ENCODE results near the gene PCK2. TPM values are rescaled to one million over a fixed set of nuclear protein-coding genes. Genes with fewer than 3 reads are reported as not detected.

PCK2 gene
- total RNA-seq, 2 donors from 2014 or later: 31.4 to 57.6 TPM

DNA sequence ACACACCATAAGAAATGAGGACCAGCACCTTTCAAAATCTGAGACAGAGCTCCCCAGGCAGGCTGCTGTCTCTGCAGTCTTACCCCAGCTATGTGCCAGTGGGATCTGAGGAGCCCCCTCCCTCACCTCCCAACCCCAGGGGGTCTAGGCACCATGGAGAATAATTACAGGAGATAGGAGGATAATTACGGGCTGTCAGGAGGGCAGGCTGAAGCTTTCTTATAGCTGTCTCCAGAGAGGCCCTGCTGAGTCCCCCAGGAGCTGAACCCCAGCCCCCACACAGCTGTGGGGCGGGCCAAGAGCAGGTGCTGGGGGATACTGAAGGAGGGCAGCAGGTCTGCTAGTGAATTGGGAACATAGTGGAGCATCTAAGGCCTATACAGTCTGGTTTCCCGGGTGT is 16.0 kb upstream of the PCK2 start:
- no peak for ATAC-seq (replicated peaks)
- H3K36me3 Mint-ChIP-seq (ENCODE audit: low read depth): no peaks in the 10 kb centered on the region
- no peak overlapping the region for H3K27ac Mint-ChIP-seq
- no peaks in the 10 kb centered on the region for H3K9me3 Mint-ChIP-seq
- H3K27me3 Mint-ChIP-seq: no peaks in the 10 kb centered on the region
- no peak overlapping the region for H3K4me3 Mint-ChIP-seq
- peaks cover 8% of the 10 kb centered on the region for H3K4me1 Mint-ChIP-seq

DNA sequence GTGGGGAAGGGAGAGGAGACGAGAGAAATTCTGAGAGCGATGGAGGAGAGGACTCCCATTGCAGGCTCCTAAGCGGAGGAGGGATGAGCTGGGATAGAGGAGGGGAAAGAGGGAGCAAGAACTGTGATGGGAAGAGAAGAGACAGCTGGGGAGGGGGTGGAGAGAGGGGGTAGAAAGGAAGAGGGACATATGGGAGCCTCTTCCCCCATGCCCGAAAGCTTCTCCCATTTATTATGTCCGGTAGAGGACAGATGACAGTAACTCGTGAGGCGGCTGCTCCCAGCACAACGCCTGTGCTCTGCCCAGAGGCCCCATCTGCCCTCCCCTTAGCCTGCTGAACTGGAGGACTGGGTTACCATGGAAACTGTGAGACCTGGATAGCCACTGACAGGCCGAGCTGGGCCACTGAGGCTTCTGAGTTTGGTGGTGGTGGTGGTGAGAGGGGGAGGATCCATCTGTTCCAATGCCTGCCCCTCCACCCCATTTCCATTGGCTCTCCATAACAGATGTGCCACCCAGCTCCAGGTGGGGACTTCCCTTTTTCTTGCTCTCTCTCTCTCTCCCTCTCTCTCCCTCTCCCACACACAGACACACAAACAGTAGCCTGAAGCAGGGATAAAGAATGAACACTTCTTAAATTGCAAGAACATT is 14.5 kb upstream of the PCK2 start:
- Mint-ChIP-seq H3K27ac (peak overlapping the region; percentile 48), H3K4me3 (peak overlapping the region; percentile 69)

DNA sequence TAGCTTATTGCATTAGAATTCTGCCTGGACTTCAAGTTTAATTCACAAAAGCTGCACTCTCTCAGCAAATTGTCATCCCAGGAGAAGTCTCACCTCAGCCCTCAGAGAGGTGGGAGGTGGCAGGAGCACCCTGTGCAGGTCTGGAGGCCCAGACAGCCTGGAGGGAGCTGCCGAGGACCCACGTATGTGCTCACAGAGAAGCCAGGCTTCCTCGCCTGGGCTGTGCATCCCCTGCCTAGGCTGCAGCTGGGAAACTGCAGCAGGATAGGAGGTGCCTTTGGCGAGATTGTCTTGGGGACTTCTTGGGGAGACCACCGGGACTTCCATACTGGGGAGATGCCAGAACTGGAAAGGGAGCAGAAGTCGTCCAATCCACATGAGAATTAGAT is 14.0 kb upstream of the PCK2 start:
- no peaks in the 10 kb centered on the region for H3K9me3 Mint-ChIP-seq
- ATAC-seq (replicated peaks): no peak
- peaks cover 8% of the 10 kb centered on the region for H3K4me1 Mint-ChIP-seq
- H3K36me3 Mint-ChIP-seq (ENCODE audit: low read depth): no peaks in the 10 kb centered on the region
- peak overlapping the region; percentile 69 for H3K4me3 Mint-ChIP-seq
- H3K27me3 Mint-ChIP-seq: no peaks in the 10 kb centered on the region
- peak overlapping the region; percentile 48 for H3K27ac Mint-ChIP-seq

More for the DNA sequence above, 14.5 kb upstream of the PCK2 start:
- H3K4me1 Mint-ChIP-seq: peaks cover 8% of the 10 kb centered on the region
- ATAC-seq (replicated peaks): no peak
- H3K9me3 Mint-ChIP-seq: no peaks in the 10 kb centered on the region
- H3K27me3 Mint-ChIP-seq: no peaks in the 10 kb centered on the region
- no peaks in the 10 kb centered on the region for H3K36me3 Mint-ChIP-seq (ENCODE audit: low read depth)

DNA sequence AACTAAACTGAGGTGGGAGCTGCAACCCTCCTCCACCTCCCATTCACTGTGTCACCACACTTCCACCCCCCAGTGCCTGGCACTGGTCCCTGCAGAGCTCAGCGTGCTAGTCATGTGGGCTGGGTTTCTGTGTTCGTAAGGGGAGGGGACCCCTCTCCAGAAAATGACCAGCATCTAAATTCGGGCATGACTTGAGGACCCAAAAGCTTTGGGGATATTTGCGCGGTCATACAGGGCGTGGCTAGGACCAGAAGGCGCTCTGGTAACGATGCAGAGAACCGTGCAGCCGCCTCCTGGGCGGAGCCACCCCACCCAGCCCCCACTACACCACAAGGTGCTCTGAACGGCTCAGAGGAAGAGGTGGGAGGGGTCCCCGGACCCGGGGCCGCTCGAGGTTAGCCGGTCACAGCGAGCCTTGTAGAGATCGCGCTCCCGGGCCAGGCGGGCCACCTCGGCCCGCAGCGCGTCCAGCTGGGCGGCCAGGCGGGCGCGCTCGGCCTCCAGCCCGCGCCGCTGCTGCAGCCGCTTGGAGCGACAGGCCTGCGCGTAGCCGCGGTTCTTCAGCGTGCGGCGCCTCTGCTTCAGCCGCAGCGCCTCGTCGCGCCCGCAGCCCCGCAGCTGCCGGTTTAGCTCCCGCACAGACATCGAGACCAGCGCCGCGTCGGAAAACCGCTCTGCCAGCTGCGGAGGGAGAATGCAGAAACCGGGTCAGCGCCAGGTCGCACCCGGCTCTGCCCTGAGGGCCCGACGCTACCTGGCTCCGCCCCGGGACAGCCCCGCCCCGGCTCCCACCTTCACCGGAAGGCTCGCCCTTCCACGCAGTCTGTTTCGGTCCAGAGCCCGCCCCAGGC is 13.0 kb upstream of the PCK2 start:
- Mint-ChIP-seq H3K4me1 (peaks cover 8% of the 10 kb centered on the region), H3K27me3 (no peaks in the 10 kb centered on the region), H3K4me3 (peak overlapping the region; percentile 69), H3K27ac (peak overlapping the region; percentile 46), H3K9me3 (no peaks in the 10 kb centered on the region), H3K36me3 (ENCODE audit: low read depth) (no peaks in the 10 kb centered on the region)
- ATAC-seq (replicated peaks): peak; percentile 95

DNA sequence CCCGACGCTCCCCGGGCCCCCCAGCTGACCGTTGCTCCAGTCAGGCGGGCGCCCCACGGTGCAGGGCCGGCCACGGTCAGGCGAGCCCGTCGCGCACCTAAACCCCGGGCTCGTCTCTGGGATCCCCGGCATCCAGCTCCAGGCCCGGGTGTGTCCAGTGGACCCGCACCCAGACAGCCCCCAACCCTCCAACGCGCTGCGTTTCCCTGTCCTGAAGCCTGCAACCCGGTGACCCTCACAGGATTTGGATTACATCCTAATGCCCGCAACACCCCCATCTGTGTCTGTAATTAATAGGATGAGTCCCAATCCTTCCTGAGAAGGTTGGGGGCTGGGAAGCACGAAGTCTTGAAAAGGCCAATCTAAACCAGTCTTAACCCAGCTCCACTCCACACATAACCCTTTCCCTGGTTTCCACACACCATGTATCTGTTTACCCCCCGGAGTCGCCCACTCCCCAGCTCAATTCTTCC is 12.3 kb upstream of the PCK2 start:
- Mint-ChIP-seq H3K27me3 (no peaks in the 10 kb centered on the region), H3K27ac (peak overlapping the region; percentile 4), H3K36me3 (ENCODE audit: low read depth) (no peaks in the 10 kb centered on the region), H3K9me3 (no peaks in the 10 kb centered on the region), H3K4me1 (peaks cover 8% of the 10 kb centered on the region), H3K4me3 (peak overlapping the region; percentile 69)
- ATAC-seq (replicated peaks): no peak

DNA sequence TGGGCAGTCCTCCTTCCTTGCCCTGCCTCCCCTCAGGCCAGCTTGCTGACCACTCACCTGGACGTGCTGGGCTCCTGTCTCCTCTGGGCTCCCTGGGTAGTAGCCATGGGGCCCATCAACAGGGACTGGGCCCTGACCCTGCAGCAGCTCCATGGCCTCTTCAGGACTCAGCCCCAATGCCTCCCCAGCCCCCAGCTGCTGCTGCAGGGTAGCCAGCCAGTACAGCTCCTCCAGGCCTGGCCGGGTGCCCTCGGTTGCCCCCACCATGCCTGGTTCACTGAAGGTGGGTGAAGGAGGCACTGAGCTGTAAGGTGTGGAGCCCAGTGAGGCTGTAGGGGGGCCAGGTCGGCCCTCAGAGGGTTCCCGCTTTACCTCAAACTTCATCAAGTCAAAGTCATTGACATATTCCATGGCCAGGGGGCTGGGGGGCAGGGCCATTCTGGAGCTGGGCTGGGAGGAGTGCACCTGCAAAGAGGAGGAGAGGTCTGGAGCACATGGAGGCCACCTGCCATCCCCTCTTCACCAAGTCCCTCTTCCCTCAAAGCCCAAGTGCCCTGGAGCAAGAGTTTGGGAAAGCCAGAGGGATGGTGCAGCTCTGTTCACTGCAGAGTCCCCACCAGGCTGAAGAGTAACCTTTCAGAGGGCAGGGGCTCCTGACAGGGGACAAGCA is 11.6 kb upstream of the PCK2 start:
- Mint-ChIP-seq H3K4me3 (peak overlapping the region; percentile 69), H3K9me3 (no peaks in the 10 kb centered on the region), H3K27me3 (no peaks in the 10 kb centered on the region), H3K27ac (peak overlapping the region; percentile 4), H3K4me1 (peaks cover 8% of the 10 kb centered on the region), H3K36me3 (ENCODE audit: low read depth) (no peaks in the 10 kb centered on the region)
- no peak for ATAC-seq (replicated peaks)

DNA sequence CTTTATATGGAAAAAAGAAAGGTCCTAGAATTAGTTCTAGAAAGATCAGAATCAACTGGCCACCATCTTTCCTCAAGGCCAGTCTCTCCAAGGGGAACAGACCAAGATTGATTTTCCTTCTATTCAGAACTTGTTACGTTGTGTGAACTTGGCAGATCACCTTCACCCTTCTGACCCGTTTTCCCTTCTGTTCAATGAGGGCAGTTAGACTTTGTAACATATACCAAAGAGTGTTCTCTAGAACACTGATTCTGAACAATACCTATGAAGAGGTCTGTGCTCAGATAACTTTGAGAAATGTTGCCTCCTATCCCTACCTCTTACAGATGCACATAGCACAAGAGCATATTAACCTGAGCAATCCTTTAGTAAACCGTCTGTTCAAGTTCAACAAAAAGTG is 10.6 kb upstream of the PCK2 start:
- Mint-ChIP-seq H3K4me3 (no peak overlapping the region), H3K27ac (no peak overlapping the region), H3K27me3 (no peaks in the 10 kb centered on the region), H3K36me3 (ENCODE audit: low read depth) (no peaks in the 10 kb centered on the region), H3K9me3 (no peaks in the 10 kb centered on the region), H3K4me1 (peaks cover 8% of the 10 kb centered on the region)
- no peak for ATAC-seq (replicated peaks)

DNA sequence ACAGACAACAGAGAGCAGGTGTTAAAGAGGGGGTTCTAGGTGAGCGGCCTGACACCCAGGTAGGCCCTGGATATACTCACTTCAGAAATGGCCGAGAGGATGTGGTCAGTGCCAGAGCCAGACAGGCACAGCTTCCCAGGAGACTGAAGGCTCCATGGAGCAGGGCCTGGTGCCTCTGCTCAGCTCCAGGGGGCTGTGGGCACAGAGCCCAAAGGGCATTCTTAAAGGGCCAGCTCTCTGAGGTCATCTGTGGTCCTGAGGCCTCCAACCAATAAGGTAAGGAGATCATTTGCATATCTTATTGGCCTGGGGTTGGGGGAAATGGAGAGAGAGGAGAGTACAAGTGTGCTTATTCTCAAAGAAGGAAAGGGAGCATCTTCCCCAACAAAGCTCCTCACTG is 9.7 kb upstream of the PCK2 start:
- Mint-ChIP-seq H3K4me3 (no peak overlapping the region), H3K9me3 (no peaks in the 10 kb centered on the region), H3K36me3 (ENCODE audit: low read depth) (no peaks in the 10 kb centered on the region), H3K4me1 (peaks cover 4% of the 10 kb centered on the region), H3K27me3 (no peaks in the 10 kb centered on the region), H3K27ac (peak overlapping the region; percentile 60)
- no peak for ATAC-seq (replicated peaks)

DNA sequence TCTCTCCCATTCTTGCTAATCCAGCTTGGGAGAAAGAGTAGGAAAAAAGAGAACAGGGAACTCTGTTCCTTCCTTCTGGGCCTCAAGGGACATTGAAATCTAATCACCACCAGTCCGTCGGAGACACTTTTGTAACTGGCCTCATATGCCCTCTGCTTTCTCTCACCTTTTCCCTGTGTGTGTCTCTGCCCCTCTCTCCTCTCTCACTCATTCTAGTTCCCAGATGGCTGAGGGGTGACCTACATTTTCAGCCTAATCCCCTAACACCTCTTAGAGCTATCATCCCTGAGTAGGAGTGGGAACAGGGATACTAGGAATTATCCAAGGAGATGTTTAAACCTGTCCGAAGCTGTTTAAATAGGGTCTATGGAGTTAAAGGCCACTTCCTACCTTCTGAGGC is 8.9 kb upstream of the PCK2 start:
- Mint-ChIP-seq H3K27me3 (no peaks in the 10 kb centered on the region), H3K4me3 (no peak overlapping the region), H3K27ac (peak overlapping the region; percentile 33), H3K4me1 (peaks cover 8% of the 10 kb centered on the region), H3K9me3 (no peaks in the 10 kb centered on the region), H3K36me3 (ENCODE audit: low read depth) (no peaks in the 10 kb centered on the region)
- no peak for ATAC-seq (replicated peaks)

DNA sequence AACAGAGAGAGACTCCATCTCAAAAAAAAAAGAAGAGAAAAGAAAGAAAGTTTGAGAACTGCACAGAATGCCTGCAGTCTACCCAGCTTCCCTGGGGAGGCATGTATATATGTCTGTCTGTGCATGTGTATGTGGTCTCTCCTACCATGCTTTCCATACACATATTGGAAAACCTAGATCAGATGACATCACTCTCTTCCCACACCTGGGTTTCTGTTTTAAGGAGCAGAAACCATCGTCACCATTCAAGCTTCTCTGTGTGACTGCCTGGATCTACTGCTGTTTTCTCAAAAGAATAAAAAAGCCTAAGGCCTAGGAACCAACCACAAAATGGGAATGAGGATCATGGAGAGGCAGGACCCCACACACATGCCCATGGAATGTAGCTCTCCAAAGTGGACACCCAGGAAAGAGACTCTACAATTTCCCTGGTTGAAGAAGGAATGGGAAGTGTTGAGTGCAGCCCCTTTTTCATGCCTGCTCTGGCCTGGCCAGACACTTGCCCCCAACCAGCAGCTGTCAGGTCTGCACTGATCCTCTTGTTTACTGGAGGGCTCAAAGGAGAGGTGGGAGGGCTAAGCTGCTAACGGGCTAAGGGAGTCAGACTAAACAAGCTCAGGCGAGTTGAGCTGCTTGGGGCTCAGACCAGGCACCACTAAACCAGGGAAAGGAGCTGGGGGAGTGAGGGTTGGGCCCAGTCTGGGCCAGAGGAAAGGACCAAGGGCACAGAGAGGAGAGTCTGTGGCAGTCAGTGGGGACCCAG is 7.7 kb upstream of the PCK2 start:
- Mint-ChIP-seq H3K4me3 (no peak overlapping the region), H3K36me3 (ENCODE audit: low read depth) (no peaks in the 10 kb centered on the region), H3K27ac (peak overlapping the region; percentile 13), H3K27me3 (no peaks in the 10 kb centered on the region), H3K9me3 (no peaks in the 10 kb centered on the region), H3K4me1 (peaks cover 12% of the 10 kb centered on the region)
- ATAC-seq (replicated peaks): no peak

DNA sequence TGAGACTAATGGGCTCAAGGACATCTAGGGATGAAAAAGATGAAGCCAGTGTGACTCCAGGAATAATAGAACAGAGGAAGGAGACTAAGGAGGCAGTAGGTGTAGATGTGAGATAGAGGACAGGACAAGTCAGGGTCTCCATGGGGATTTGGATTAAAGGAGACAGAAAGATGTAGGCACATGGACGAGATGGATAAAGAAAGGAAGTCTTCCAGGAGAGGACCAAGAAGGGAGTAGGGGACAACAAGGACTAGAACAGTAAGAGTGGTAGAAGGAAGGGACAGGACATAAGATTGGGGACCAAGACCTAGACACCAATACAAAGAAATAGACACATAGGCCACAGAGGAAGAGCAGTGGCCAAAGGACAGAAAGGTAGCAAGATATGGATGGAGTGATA is 7.1 kb upstream of the PCK2 start:
- Mint-ChIP-seq H3K9me3 (no peaks in the 10 kb centered on the region), H3K27me3 (no peaks in the 10 kb centered on the region), H3K36me3 (ENCODE audit: low read depth) (no peaks in the 10 kb centered on the region), H3K4me1 (peaks cover 12% of the 10 kb centered on the region), H3K4me3 (no peak overlapping the region), H3K27ac (peak overlapping the region; percentile 13)
- no peak for ATAC-seq (replicated peaks)

DNA sequence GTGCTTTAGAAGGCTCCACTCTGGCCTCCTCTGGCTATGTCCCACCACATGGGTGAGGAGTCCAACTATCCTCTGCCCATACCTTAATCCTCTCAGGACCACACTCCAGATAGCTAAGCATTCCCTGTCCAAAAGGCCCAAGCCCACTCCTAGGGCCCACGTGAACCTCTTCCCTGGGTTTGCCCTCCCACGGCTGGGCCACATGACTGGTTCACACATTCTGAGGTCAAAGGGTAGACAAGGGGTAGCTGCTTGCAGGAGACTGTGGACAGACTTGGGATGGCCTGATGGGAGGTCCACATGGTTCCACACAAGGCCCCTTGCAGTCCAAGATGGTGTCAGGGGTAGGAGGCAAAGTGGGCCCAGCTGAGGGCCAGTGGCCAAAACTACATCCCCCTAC is 6.0 kb upstream of the PCK2 start:
- H3K27ac Mint-ChIP-seq: no peak overlapping the region
- H3K4me3 Mint-ChIP-seq: no peak overlapping the region
- H3K36me3 Mint-ChIP-seq (ENCODE audit: low read depth): no peaks in the 10 kb centered on the region
- H3K4me1 Mint-ChIP-seq: peaks cover 11% of the 10 kb centered on the region
- H3K27me3 Mint-ChIP-seq: no peaks in the 10 kb centered on the region
- no peak for ATAC-seq (replicated peaks)
- H3K9me3 Mint-ChIP-seq: no peaks in the 10 kb centered on the region

DNA sequence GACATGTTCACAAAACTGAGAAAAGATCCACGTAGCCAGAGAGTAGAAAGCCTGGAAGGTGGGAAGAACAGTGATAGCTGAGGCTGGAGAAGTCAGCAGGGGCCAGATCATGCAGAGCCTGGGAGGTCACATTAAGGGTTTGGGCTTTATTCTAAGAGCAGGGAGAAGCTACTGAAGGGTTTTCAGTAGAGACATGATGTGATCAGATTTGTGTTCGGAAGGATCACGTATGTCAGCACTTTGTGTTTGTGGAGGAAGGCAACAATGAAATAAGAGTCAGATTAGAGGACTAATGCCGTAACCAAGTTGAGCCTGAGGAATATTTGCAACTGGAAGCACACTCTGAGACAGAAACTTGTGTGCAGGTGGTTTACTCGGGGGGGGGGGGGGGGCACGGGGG is 4.2 kb upstream of the PCK2 start:
- H3K36me3 Mint-ChIP-seq (ENCODE audit: low read depth): peaks cover 4% of the 10 kb centered on the region

DNA sequence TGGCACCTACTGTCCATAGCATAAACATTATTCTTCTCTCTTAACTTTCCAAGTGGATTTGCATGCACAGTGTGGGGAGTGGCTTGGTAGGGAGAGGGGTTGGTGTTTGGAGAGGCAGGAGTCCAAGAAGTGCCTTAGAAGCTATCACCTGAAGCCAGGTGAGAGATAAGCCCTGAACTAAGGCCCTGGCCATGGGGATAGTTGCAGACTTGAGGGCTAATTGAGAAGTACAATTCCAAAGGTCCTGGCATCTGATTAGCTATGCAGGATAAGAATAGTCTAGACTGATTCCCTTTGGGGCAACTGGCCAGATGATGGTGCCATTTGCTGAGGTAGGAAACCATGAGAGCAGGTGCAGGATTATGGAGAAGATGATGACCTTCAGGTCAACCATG is 2.0 kb upstream of the PCK2 start:
- Mint-ChIP-seq H3K36me3 (ENCODE audit: low read depth) (peaks cover 23% of the 10 kb centered on the region), H3K4me3 (peak overlapping the region; percentile 92), H3K27me3 (no peaks in the 10 kb centered on the region), H3K9me3 (no peaks in the 10 kb centered on the region), H3K4me1 (peaks cover 23% of the 10 kb centered on the region), H3K27ac (no peak overlapping the region)
- ATAC-seq (replicated peaks): no peak

More for the DNA sequence above, 4.2 kb upstream of the PCK2 start:
- ATAC-seq (replicated peaks): no peak
- Mint-ChIP-seq H3K4me3 (no peak overlapping the region), H3K27me3 (no peaks in the 10 kb centered on the region), H3K9me3 (no peaks in the 10 kb centered on the region), H3K27ac (no peak overlapping the region), H3K4me1 (peaks cover 17% of the 10 kb centered on the region)

All from activated T-helper 17 cell treated with anti-CD3 and anti-CD28 coated beads, Interleukin-2, amount 50 U/mL, for 72 hours (primary cell).